Kasumi-1 (cell line): ENCODE results near the gene IFNGR1.

Experiments used
- DNase-seq, 2 experiments: peaks; one replicate each; lab custom pipeline; 2025; lab: John Stamatoyannopoulos, UW

IFNGR1 gene

DNA sequence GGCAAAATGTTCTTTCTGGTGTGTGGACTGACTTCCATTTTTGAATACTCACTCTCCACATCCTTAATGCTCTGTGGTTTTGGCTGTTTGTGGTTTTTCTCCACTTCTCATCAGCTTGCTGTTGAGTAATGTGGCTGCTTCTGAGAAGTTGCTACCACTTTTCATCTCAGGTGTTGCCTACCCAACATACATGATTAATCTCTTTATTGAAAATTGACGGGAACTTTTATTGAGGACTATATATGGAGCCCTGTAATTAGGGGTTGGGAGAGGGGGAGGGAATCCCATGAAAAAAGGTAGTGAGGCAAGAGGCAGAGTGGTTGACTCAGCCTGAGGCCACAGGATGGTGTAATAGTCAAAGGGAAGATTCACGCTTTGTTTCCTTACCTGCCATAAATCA lies 63.4 kb downstream of the IFNGR1 start:
- peak; percentile 56 to 60 for DNase-seq

DNA sequence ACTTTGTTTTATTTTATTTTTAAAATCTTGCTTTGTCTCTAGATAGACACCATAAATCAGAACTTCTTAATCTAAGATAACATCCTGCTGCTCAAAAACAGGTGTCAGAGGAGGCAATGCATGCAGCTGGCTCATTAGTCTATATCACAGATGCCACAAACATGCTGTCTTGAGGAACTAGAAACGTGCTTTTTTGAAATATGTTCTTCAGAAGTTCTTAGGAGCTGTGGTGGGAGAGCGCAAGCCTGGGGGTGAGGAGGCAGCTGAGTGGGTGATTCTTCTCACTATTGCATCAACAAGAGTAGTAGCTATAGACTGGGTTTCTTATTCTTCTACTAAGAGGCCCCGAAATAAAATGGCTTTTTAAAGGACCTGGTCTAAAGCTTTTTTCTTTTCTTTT lies 69.1 kb downstream of the IFNGR1 start:
- DNase-seq: no peak

DNA sequence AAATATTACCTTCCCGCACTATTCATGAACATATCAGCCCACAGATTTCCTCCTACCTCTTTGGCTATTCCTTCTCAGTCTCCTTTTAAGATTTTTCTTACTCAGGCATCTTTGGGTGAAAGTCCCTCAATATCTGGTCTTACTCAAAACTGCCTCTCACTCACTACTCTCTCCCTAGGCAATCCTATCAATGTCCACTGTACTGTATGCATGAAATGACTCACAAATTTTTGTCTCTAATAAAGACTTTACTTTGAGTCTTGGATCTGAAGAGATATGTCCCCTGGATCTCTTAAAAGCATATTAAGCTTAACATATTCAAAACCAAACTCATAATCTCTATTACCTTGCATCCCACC lies 70.2 kb downstream of the IFNGR1 start:
- no peak for DNase-seq

DNA sequence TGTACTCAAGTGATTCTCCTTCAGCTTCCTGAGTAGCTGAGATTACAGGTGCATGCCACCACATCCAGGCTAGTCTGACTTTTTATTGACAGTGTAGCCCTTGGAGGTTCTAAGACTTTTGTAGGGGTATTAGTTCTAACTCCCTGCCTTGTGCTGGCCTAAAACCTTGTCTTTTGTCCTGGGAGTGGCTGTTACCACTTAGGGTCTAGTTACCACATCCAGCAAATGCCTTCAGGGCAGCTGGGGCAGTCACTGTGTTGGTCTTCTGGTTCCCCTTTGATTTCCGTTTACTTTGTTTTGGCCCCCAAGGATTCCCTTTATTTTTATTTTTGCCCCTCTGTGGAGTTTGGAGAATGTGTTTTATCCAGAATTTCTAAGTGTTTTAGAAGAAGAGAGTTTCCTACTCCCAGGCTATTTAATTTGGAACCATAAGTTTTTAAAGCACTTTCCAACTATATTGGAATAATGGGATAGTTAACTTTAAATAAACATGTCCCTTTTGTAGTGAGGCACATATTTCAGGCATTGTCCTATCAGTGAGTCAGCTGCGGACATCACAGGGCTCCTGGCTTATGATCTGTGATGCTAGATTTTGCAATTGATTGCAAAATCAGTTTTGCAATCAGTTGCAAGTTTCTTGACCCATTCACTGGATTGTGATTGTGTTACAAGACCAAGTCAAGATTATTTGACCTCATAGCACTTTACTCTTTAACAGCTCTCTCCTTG lies 70.7 kb downstream of the IFNGR1 start:
- DNase-seq: no peak
